ENCODE results near the gene APIP. TPM values are rescaled to one million over a fixed set of nuclear protein-coding genes. Genes with fewer than 3 reads are reported as not detected.

The APIP gene
- total RNA-seq, 1 donor from 2014 or later = 26.0 TPM

DNA sequence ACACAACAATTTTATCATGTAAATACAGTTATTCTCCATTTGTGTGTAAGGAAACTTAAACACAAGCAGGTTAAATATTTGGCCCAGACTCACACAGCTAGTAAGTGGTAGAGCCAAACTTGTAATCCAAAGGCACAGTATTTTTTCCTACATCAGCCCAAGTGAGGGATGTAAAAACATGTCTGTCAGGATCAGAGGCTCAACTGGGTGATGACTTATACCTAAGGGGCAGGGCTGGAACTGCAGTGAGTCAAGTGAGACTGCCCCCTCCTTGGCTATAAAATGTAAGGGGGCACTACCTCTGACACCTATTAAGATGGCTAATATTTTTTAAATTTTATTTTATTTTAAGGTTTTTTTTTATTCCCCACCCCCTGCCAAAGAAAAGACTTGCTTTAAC, 82.6 kb downstream of the APIP start:
- no peak overlapping the region for H3K4me3 ChIP-seq (ENCODE audit: low read depth, low read length)
- TF ChIP-seq, protein P1, sequence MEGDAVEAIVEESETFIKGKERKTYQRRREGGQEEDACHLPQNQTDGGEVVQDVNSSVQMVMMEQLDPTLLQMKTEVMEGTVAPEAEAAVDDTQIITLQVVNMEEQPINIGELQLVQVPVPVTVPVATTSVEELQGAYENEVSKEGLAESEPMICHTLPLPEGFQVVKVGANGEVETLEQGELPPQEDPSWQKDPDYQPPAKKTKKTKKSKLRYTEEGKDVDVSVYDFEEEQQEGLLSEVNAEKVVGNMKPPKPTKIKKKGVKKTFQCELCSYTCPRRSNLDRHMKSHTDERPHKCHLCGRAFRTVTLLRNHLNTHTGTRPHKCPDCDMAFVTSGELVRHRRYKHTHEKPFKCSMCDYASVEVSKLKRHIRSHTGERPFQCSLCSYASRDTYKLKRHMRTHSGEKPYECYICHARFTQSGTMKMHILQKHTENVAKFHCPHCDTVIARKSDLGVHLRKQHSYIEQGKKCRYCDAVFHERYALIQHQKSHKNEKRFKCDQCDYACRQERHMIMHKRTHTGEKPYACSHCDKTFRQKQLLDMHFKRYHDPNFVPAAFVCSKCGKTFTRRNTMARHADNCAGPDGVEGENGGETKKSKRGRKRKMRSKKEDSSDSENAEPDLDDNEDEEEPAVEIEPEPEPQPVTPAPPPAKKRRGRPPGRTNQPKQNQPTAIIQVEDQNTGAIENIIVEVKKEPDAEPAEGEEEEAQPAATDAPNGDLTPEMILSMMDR (conservative IDR thresholded peaks at IDR 0.05; ENCODE audit: low read depth, low read length) = no peak
- DNase-seq (ENCODE audit: low read depth) = no peak

Other genes starting within 250 kb of the APIP start
- 19.3 and 26.1 TPM in 2 replicates for gene PDHX, start 239 bp upstream of the APIP start, total RNA-seq
- 244 and 296 TPM in 2 replicates for gene CD44, start 222.8 kb upstream of the APIP start, total RNA-seq